GM21515 (cell line): ENCODE measurements around the gene CEP41.
A peak's percentile ranks its signal among the peaks of the same experiment; 100 is the strongest.

ENCODE experiments used
- ATAC-seq: cut with Tn5 transposase; IDR thresholded peaks from one replicate; pipeline ENCODE4 v1.9.1; 2021; ENCODE audit not compliant: unreplicated experiment

Gene CEP41

GRCh38 chr7:130369831-130370550 is 70.8 kb downstream of the CEP41 start:
- no peak for ATAC-seq

GRCh38 chr7:130369110-130369711 is 71.6 kb downstream of the CEP41 start:
- no peak for ATAC-seq

GRCh38 chr7:130367836-130368746 is 72.7 kb downstream of the CEP41 start:
- no peak for ATAC-seq

- ATAC-seq, result no peak
Observed at GRCh38 chr7:130367088-130367755, 73.6 kb downstream of the CEP41 start.

- ATAC-seq, result no peak
Observed at GRCh38 chr7:130366564-130366963, 74.3 kb downstream of the CEP41 start.

GRCh38 chr7:130365511-130366441 is 75.0 kb downstream of the CEP41 start:
- peak; percentile 44 for ATAC-seq

- ATAC-seq, result no peak
Observed at GRCh38 chr7:130365088-130365487, 75.7 kb downstream of the CEP41 start.

GRCh38 chr7:130364451-130364850 is 76.4 kb downstream of the CEP41 start:
- no peak for ATAC-seq

- no peak for ATAC-seq
Observed at GRCh38 chr7:130363026-130363847, 77.6 kb downstream of the CEP41 start.

- ATAC-seq, result no peak
Observed at GRCh38 chr7:130362251-130362816, 78.5 kb downstream of the CEP41 start.

GRCh38 chr7:130361681-130362080 is 79.1 kb downstream of the CEP41 start:
- ATAC-seq, result no peak

- ATAC-seq, result no peak
Observed at GRCh38 chr7:130360518-130360917, 80.3 kb downstream of the CEP41 start.

- no peak for ATAC-seq
Observed at GRCh38 chr7:130359276-130359857, 81.4 kb downstream of the CEP41 start.

- ATAC-seq, result no peak
Observed at GRCh38 chr7:130358471-130358870, 82.3 kb downstream of the CEP41 start.

GRCh38 chr7:130356876-130357611 is 83.8 kb downstream of the CEP41 start:
- no peak for ATAC-seq

GRCh38 chr7:130356121-130356875 is 84.5 kb downstream of the CEP41 start:
- no peak for ATAC-seq

- no peak for ATAC-seq
Observed at GRCh38 chr7:130353196-130353595, 87.6 kb downstream of the CEP41 start.
